SK-N-SH (cell line): ENCODE results near the gene CD6. TPM values are rescaled to one million over a fixed set of nuclear protein-coding genes. Genes with fewer than 3 reads are reported as not detected.

Experiments used
- CTCF ChIA-PET: fragments of 300-600, 350-600 bp; formaldehyde crosslinking; extraction: SDS; loops from one replicate; lab custom pipeline; 2021; lab: Yijun Ruan, JAX
- POLR2A ChIA-PET: fragments of 350-600 bp; sonication (Branson Sonifier 250); formaldehyde crosslinking; extraction: SDS; loops from one replicate; lab custom pipeline; 2020; ENCODE audit warnings: antibody characterized with exemption, inconsistent platforms; lab: Yijun Ruan, JAX
- DNase-seq: peaks from one replicate; pipeline ENCODE4 v3.0.0; 2012
- H2AFZ ChIP-seq: fragments of 200-600 bp; sonication (generic); 2 replicates; pipeline ENCODE4 v1.8.1; 2016; ENCODE audit warnings: antibody characterized with exemption, mild to moderate bottlenecking, low read depth
- H3F3A ChIP-seq: fragments of 200-600 bp; sonication (generic); replicated peaks from 2 replicates; pipeline ENCODE3; 2016; ENCODE audit warnings: antibody characterized with exemption, mild to moderate bottlenecking; ENCODE audit not compliant: insufficient read depth
- H3K27ac ChIP-seq, 2 experiments: fragments of 200-500 bp in 1 of 2; fragments of 200-600 bp in 1 of 2; sonication (Bioruptor generic) in 1 of 2; sonication (generic), shearing (Covaris generic) in 1 of 2; 2 replicates each; pipeline versions ENCODE4 v1.5.1 to v1.6.1; 2014 to 2016; ENCODE audit warnings: low read depth in 2 of 2, inconsistent platforms in 1 of 2, low read length in 1 of 2, mild to moderate bottlenecking in 1 of 2, mixed read lengths in 1 of 2
- H3K27me3 ChIP-seq: fragments of 200-600 bp; sonication (generic), shearing (Covaris generic); 2 replicates; pipeline ENCODE4 v1.6.1; 2016; ENCODE audit warnings: mixed run types; ENCODE audit not compliant: insufficient read depth
- H3K36me3 ChIP-seq, 2 experiments: fragments of 200-500 bp in 1 of 2; fragments of 200-600 bp in 1 of 2; sonication (Bioruptor generic) in 1 of 2; sonication (generic) in 1 of 2; replicated peaks in 1 of 2; 2 replicates each; pipeline versions ENCODE3 to v1.5.1; 2014 to 2016; ENCODE audit warnings: low read length in 1 of 2, mild to moderate bottlenecking in 1 of 2; ENCODE audit not compliant: insufficient read depth in 2 of 2, control insufficient read depth in 1 of 2
- H3K4me1 ChIP-seq, 2 experiments: fragments of 200-500 bp in 1 of 2; fragments of 200-600 bp in 1 of 2; sonication (Bioruptor generic) in 1 of 2; sonication (generic), shearing (Covaris generic) in 1 of 2; 2 replicates each; pipeline versions ENCODE4 v1.5.1 to v1.6.1; 2014 to 2016; ENCODE audit warnings: low read depth in 1 of 2, low read length in 1 of 2, mixed run types in 1 of 2; ENCODE audit not compliant: insufficient read depth in 2 of 2, control insufficient read depth in 1 of 2
- H3K4me2 ChIP-seq: fragments of 200-600 bp; sonication (generic), shearing (Covaris generic); 2 replicates; pipeline ENCODE4 v1.6.1; 2017; ENCODE audit warnings: mixed run types
- H3K4me3 ChIP-seq, 2 experiments: fragments of 200-500 bp in 1 of 2; fragments of 200-600 bp in 1 of 2; sonication (Bioruptor generic) in 1 of 2; sonication (generic), shearing (Covaris generic) in 1 of 2; 2 replicates each; pipeline versions ENCODE4 v1.5.1 to v1.8.1; 2014 to 2016; ENCODE audit warnings: low read depth in 2 of 2, inconsistent platforms in 1 of 2, low read length in 1 of 2, mild to moderate bottlenecking in 1 of 2, mixed read lengths in 1 of 2, moderate library complexity in 1 of 2
- H3K79me2 ChIP-seq: fragments of 200-600 bp; sonication (generic); 2 replicates; pipeline ENCODE4 v1.8.1; 2017; ENCODE audit warnings: mild to moderate bottlenecking; ENCODE audit not compliant: insufficient read depth
- H3K9ac ChIP-seq: fragments of 200-600 bp; sonication (generic); 2 replicates; pipeline ENCODE4 v1.6.1; 2017; ENCODE audit warnings: mixed run types
- H3K9me2 ChIP-seq: fragments of 200-600 bp; sonication (generic); 2 replicates; pipeline ENCODE4 v1.6.1; 2017; ENCODE audit warnings: mixed run types
- H3K9me3 ChIP-seq: fragments of 200-600 bp; sonication (generic); 2 replicates; pipeline ENCODE4 v1.6.1; 2017; ENCODE audit warnings: mixed run types, mild to moderate bottlenecking, moderate library complexity
- H4K20me1 ChIP-seq: fragments of 200-600 bp; sonication (generic); 2 replicates; pipeline ENCODE4 v1.6.1; 2017; ENCODE audit warnings: mild to moderate bottlenecking, mixed run types; ENCODE audit not compliant: insufficient read depth
- CHD2 ChIP-seq: fragments of 150-350 bp; IDR thresholded peaks from 2 replicates; pipeline ENCODE4 v1.6.1; 2018; ENCODE audit warnings: low read length; ENCODE audit not compliant: partially characterized antibody
- EP300 ChIP-seq, 2 experiments: IDR thresholded peaks; 2 replicates each; pipeline versions ENCODE4 v1.4.0 to v1.6.1; 2012; ENCODE audit warnings: borderline replicate concordance in 1 of 2, low read depth in 1 of 2, low read length in 1 of 2
- FOXJ3 ChIP-seq: sonication (generic); formaldehyde crosslinking; IDR thresholded peaks from 2 replicates; pipeline ENCODE4 v1.5.1; 2020; ENCODE audit warnings: mild to moderate bottlenecking, missing genetic modification reagents
- JUND ChIP-seq: IDR thresholded peaks from 2 replicates; pipeline ENCODE4 v1.4.0; 2012
- NFIC ChIP-seq: IDR thresholded peaks from 2 replicates; pipeline ENCODE4 v1.4.0; 2012; ENCODE audit warnings: borderline replicate concordance
- NRF1 ChIP-seq: IDR thresholded peaks from 2 replicates; pipeline ENCODE4 v1.6.1; 2012; ENCODE audit warnings: low read depth, mild to moderate bottlenecking, low read length
- RAD21 ChIP-seq: IDR thresholded peaks from 2 replicates; pipeline ENCODE4 v1.6.1; 2012; ENCODE audit warnings: mild to moderate bottlenecking, low read length
- RFX5 ChIP-seq: IDR thresholded peaks from 2 replicates; pipeline ENCODE4 v1.6.1; 2012; ENCODE audit warnings: mild to moderate bottlenecking, improper control_type of control experiment, low read length
- RXRA ChIP-seq: IDR thresholded peaks from 2 replicates; pipeline ENCODE4 v1.4.0; 2012; ENCODE audit warnings: low read depth, mild to moderate bottlenecking, borderline replicate concordance
- SIN3A ChIP-seq: IDR thresholded peaks from 2 replicates; pipeline ENCODE4 v1.6.1; 2012; ENCODE audit warnings: low read depth, mild to moderate bottlenecking, low read length, moderate library complexity, borderline replicate concordance
- TEAD4 ChIP-seq: IDR thresholded peaks from 2 replicates; pipeline ENCODE4 v1.4.0; 2012; ENCODE audit warnings: mild to moderate bottlenecking, borderline replicate concordance; ENCODE audit not compliant: insufficient read depth
- YY1 ChIP-seq: IDR thresholded peaks from 2 replicates; pipeline ENCODE4 v1.4.0; 2012; ENCODE audit warnings: low read depth, mild to moderate bottlenecking
- ZBTB33 ChIP-seq: IDR thresholded peaks from 2 replicates; pipeline ENCODE4 v1.4.0; 2012; ENCODE audit warnings: low read depth, borderline replicate concordance
- WGBS: methylation state at CpG from one replicate; pipeline ENCODE4 v1.1.6; 2017; ENCODE audit warnings: low lambda C conversion rate; 5-methylcytosine and 5-hydroxymethylcytosine counted together
- polyA plus RNA-seq, 3 experiments: library from polyadenylated mRNA; depleted of rRNA; stranded (reverse); fragments of >200 nt; gene quantifications; 2 replicates each; pipeline ENCODE4 v1.2.3, GENCODE V29; 2012
- TF ChIP-seq, protein P1 (sequence below): fragments of 150-350 bp; IDR thresholded peaks from 2 replicates; pipeline ENCODE4 v1.6.1; 2017; ENCODE audit warnings: antibody characterized with exemption, low read length, low read depth, borderline replicate concordance

The CD6 gene
- polyA plus RNA-seq, 1 of the 3 experiments (the other 2 are of a cell fraction) = not detected

- Histone ChIP-seq H3K27ac (no peak overlapping the region), H3K9ac (no peak overlapping the region), H3K79me2 (no peaks in the 10 kb centered on the region), H3K4me2 (no peak overlapping the region), H2AFZ (no peak overlapping the region), H3K4me1 (no peaks in the 10 kb centered on the region; a peak in 1 of 4 replicates), H3K27me3 (no peaks in the 10 kb centered on the region), H3K9me2 (no peaks in the 10 kb centered on the region), H3F3A (no peaks in the 10 kb centered on the region), H3K9me3 (no peaks in the 10 kb centered on the region), H3K36me3 (no peaks in the 10 kb centered on the region), H3K4me3 (no peak overlapping the region), H4K20me1 (no peaks in the 10 kb centered on the region)
- no peak for DNase-seq
- CTCF ChIA-PET = interaction anchor here (0.8 kb wide), 1 partner anchor 44 kb away, joined by 4 read pairs; no protein-coding TSS in a partner anchor
- TF ChIP-seq, protein P1, sequence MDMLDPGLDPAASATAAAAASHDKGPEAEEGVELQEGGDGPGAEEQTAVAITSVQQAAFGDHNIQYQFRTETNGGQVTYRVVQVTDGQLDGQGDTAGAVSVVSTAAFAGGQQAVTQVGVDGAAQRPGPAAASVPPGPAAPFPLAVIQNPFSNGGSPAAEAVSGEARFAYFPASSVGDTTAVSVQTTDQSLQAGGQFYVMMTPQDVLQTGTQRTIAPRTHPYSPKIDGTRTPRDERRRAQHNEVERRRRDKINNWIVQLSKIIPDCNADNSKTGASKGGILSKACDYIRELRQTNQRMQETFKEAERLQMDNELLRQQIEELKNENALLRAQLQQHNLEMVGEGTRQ = no peak
- no peak for TF ChIP-seq NFIC
- no peak for TF ChIP-seq NRF1
- no peak for TF ChIP-seq SIN3A
- TF ChIP-seq RFX5 = no peak
- no peak for TF ChIP-seq TEAD4
- no peak for TF ChIP-seq CHD2
- no peak for TF ChIP-seq JUND
- TF ChIP-seq YY1 = no peak
- no peak for TF ChIP-seq RAD21
- TF ChIP-seq EP300 (IDR thresholded peaks at IDR 0.05; ENCODE audit: borderline replicate concordance in 1 of 2, low read depth in 1 of 2, low read length in 1 of 2) = no peak
- TF ChIP-seq ZBTB33 = no peak
- TF ChIP-seq FOXJ3 (CRISPR knock-in tag) = no peak
- TF ChIP-seq RXRA = no peak
- POLR2A ChIA-PET = no interaction called here
- 48% methylated on average over 6 of the region's 9 CpGs for WGBS
These were observed 28.4 kb upstream of the CD6 start for GRCh38 chr11:60942970-60943565.
